HL-60 (cell line): ENCODE data around the gene MAN2A2.

ENCODE experiments used
- DNase-seq, 2 experiments: peaks; one replicate each; pipeline ENCODE4 v3.0.0-alpha.2; 2010 to 2020; ENCODE audit warnings: low read depth in 1 of 2, low spot score in 1 of 2
- H3K27ac ChIP-seq: fragments of 250-450 bp; sonication (Bioruptor Pico); replicated peaks from 2 replicates; pipeline ENCODE4 v1.5.1; 2020; ENCODE audit warnings: mild to moderate bottlenecking, moderate library complexity
- H3K27me3 ChIP-seq: fragments of 250-450 bp; sonication (Bioruptor Pico); 2 replicates; pipeline ENCODE4 v1.5.1; 2021; ENCODE audit warnings: mild to moderate bottlenecking, moderate library complexity; ENCODE audit not compliant: insufficient read depth, poor library complexity, severe bottlenecking
- H3K4me3 ChIP-seq: replicated peaks from 2 replicates; pipeline ENCODE4 v1.5.1; 2011; ENCODE audit warnings: mild to moderate bottlenecking, control low read depth, low read length; ENCODE audit not compliant: insufficient read depth
- GABPA ChIP-seq: IDR thresholded peaks from 2 replicates; pipeline ENCODE4 v1.6.1; 2012; ENCODE audit warnings: low read depth
- POLR2AphosphoS5 ChIP-seq: IDR thresholded peaks from 2 replicates; pipeline ENCODE4 v1.6.1; 2012; ENCODE audit warnings: low read depth
- REST ChIP-seq: IDR thresholded peaks from 2 replicates; pipeline ENCODE4 v1.6.1; 2012; ENCODE audit warnings: low read depth; ENCODE audit not compliant: insufficient replicate concordance
- SPI1 ChIP-seq: IDR thresholded peaks from 2 replicates; pipeline ENCODE4 v1.6.1; 2012; ENCODE audit warnings: low read depth, mild to moderate bottlenecking, borderline replicate concordance
- TF ChIP-seq, protein P1 (sequence below): IDR thresholded peaks from one replicate; pipeline ENCODE4 v1.5.1; 2011; ENCODE audit warnings: low read length, control low read depth, inconsistent platforms; ENCODE audit not compliant: insufficient read depth

MAN2A2 gene

GRCh38 chr15:90889313-90889730 is 13.8 kb upstream of the MAN2A2 start:
- 0 out of 2 replicates have a peak, but pooled peaks have one; percentile 22 for TF ChIP-seq POLR2AphosphoS5
- TF ChIP-seq SPI1, result no peak
- no peak for TF ChIP-seq REST
- TF ChIP-seq, protein P1, sequence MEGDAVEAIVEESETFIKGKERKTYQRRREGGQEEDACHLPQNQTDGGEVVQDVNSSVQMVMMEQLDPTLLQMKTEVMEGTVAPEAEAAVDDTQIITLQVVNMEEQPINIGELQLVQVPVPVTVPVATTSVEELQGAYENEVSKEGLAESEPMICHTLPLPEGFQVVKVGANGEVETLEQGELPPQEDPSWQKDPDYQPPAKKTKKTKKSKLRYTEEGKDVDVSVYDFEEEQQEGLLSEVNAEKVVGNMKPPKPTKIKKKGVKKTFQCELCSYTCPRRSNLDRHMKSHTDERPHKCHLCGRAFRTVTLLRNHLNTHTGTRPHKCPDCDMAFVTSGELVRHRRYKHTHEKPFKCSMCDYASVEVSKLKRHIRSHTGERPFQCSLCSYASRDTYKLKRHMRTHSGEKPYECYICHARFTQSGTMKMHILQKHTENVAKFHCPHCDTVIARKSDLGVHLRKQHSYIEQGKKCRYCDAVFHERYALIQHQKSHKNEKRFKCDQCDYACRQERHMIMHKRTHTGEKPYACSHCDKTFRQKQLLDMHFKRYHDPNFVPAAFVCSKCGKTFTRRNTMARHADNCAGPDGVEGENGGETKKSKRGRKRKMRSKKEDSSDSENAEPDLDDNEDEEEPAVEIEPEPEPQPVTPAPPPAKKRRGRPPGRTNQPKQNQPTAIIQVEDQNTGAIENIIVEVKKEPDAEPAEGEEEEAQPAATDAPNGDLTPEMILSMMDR, result no peak
- Histone ChIP-seq H3K4me3 (no peak overlapping the region), H3K27ac (no peak overlapping the region), H3K27me3 (no peaks in the 10 kb centered on the region)
- DNase-seq, result no peak

DNA sequence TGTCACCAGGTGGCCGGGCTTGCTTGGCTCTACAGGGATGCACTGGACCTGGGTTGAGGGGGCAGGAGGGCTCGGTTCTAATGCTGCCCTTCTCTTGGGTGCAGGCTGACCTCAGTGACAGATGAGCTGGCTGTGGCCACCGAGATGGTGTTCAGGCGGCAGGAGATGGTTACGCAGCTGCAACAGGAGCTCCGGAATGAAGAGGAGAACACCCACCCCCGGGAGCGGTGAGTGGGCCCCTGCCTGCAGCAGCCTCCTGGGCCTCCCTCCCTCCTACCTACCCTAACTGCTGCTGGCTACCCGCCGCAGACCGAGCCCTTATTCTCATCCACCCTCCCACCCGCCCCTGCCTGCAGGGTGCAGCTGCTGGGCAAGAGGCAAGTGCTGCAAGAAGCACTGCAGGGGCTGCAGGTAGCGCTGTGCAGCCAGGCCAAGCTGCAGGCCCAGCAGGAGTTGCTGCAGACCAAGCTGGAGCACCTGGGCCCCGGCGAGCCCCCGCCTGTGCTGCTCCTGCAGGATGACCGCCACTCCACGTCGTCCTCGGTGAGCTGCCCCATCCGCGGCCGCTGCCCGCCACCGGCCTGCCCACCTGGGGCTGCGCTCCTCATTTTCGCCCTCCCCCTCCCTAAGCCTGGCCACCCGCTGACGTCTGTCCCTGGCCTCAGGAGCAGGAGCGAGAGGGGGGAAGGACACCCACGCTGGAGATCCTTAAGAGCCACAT is 13.2 kb upstream of the MAN2A2 start:
- no peak for DNase-seq
- Histone ChIP-seq H3K27me3 (no peaks in the 10 kb centered on the region), H3K27ac (no peak overlapping the region), H3K4me3 (no peak overlapping the region)
- TF ChIP-seq POLR2AphosphoS5 (no peak), REST (no peak), SPI1 (no peak), GABPA (no peak)
- TF ChIP-seq, protein P1, result no peak

DNA sequence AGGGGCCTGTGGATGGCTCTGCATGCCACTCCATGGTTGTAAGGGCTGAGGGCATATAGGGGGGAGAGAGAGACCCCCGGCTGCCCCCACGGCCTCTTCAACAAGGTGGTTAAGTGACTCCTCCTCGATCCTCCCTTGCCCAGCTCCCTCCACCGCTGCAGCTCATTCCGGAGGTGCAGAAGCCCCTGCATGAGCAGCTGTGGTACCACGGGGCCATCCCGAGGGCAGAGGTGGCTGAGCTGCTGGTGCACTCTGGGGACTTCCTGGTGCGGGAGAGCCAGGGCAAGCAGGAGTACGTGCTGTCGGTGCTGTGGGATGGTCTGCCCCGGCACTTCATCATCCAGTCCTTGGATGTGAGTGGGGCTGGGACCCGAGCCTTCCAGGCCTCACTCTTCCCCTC is 12.3 kb upstream of the MAN2A2 start:
- no peak overlapping the region for H3K4me3 ChIP-seq
- H3K27ac ChIP-seq, result no peak overlapping the region
- TF ChIP-seq REST (no peak), POLR2AphosphoS5 (0 out of 2 replicates have a peak, but pooled peaks have one; percentile 4)
- DNase-seq, result no peak
- H3K27me3 ChIP-seq, result no peaks in the 10 kb centered on the region
